Activated naive CD8-positive, alpha-beta T cell treated with anti-CD3 and anti-CD28 coated beads, Interleukin-2, amount 50 U/mL, for 16 hours (primary cell): ENCODE results near the gene SH3TC1.

Source experiments
- DNase-seq: peaks from one replicate; pipeline ENCODE4 v3.0.0-alpha.2; 2020; ENCODE audit warnings: low read depth, low spot score

The SH3TC1 gene

GRCh38 chr4:8198206-8198905 is 734 bp upstream of the SH3TC1 start:
- DNase-seq, result no peak

DNA sequence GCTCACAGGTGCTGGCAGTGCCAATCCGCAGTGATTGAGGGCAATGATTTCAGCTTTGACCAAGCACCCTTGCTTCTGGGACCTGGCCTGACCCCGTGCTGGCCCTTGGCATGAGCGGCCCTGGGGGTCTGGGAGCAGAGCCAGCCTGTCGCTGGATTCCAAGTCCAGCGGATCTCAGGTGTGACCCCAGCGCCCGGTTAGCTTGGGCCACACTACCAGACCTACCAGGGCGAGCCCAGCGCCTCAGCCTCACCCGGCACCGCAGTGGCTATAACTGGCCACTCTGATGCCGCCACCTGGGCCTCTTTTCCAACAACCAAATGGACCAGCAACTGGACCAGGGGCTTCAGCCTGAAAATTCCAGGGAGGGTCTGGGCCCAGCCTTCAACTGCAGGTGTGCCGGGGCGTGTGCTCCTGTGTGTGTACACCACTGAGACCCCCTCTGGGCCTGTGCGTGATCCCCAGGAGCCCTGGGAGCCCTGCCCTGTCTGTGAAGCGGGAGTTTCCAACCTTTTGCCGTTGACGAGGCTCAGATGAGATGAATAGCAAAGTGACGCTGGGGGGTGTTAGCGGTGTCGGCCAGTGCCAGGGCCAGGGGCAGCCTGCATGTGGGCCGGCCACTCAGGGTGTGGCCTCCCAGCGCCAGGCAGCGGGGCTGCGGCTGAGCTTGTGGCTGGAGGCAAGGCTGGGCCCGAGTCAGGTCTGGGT is 658 bp downstream of the SH3TC1 start:
- no peak for DNase-seq

DNA sequence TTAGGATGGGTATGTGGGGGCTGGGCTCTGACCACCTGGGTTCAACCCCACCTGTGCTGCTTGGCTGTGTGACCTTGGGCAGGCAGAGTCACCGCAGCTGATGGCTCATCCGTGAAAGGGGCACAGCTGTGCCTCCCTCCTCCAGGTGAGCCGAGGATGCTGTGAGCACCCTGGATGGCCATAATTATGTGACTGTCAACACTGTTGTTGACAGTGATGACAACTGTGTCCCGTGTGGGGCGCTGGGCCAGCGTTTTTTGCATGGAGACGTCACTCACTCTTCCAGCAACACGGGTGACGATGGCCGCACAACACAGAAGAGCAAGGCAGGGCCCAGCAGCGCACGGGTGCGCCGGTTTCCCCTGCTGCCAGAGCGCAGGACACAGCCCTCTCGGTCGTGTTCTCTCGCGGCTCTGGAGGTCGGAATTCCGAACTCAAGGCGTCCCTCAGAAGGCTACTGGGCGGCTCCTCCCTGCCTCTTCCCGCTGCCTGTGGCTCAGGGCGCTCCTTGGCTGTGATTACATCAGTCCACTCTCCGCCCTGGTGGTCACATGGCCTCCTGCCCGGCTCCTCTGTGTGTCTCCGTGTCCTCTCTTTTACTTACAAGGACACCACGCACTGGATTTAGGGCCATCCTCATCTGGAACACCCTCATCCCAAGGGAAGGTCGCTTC is 1.3 kb downstream of the SH3TC1 start:
- DNase-seq, result no peak

GRCh38 chr4:8201321-8201781 is 2.3 kb downstream of the SH3TC1 start:
- peak; percentile 8 for DNase-seq

- DNase-seq, result no peak
Measured at GRCh38 chr4:8202108-8203051, 3.3 kb downstream of the SH3TC1 start.

DNA sequence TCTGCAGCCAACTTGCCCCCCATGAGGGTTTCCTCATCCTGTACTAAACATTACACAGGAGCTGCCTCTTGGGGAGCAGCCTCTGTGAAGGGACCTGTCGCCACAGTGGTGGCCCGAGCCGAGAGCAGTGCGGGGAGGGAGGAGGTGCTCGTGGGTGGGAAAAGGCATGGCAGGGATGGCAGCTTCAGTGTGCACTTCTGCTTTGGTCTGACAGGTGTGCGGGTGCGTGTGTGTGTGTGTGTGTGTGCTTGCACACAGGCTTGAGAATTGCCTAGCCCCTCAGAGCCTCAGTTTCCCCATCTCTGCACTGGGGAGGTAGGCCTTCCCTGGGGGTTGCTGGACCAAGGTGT is 3.9 kb downstream of the SH3TC1 start:
- no peak for DNase-seq

GRCh38 chr4:8203817-8204216 is 4.7 kb downstream of the SH3TC1 start:
- no peak for DNase-seq

- no peak for DNase-seq
Measured at GRCh38 chr4:8204576-8205227, 5.6 kb downstream of the SH3TC1 start.

- no peak for DNase-seq
Measured at GRCh38 chr4:8205241-8205707, 6.2 kb downstream of the SH3TC1 start.

DNA sequence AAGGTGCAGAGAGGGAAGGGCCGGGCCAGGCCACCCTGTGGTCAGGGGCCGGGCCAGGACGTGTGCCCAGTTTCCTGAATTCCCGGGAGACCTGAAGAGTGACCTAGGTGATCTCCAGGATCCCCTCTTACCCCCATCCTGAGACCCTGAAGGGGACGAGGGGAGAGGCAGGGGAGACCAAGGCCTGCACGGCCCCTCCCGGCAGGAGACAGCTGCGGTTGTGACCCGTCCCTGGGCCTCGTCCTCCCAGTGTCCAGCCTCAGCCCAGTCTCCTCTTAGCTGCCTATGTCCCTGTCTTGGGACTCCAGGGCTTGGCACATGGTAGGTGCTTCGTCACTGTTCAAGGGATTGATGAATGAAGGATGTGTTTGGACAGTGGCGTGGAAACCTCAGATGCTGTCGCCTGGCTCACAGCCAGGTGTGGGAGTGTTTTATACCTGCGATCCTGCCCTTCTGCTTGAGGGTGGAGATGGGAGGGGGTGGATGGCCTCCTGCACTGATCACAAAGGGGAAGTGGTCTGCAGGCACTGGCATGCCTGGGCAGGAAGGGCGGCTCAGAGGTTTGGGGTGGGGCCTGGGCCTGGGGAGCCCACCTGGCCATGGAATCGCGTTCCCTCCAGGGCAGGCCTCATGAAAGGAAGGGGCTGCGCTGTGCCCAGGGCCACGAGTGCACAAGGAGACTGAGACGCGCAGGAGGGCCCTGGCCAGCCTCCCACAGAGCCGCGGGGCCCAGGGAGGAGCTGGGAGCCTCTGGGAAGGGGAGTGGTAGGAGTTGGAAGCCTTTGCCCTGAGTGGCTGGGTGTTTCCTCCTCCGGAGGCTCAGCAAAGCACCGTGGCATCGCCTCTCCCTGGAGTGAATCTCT is 6.9 kb downstream of the SH3TC1 start:
- DNase-seq, result no peak

DNA sequence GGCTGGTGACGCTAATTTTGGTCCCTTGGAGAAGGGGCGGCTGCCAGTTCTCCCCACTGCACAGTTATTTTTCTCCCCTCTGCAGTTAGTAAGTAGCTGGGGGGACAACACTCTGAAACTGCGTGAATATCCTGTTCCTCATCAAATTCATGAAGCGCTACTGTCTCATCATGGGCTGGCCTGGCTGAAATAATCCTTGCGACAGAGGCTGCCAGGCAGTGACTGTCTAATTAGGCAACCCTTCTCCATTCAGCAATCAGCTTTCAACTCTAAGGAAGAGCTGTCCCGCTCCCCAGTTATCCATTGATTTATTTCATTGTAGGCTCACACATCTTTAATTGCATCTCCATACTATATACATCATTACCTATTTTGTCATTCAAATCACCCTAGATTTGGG is 8.2 kb downstream of the SH3TC1 start:
- DNase-seq, result no peak

DNA sequence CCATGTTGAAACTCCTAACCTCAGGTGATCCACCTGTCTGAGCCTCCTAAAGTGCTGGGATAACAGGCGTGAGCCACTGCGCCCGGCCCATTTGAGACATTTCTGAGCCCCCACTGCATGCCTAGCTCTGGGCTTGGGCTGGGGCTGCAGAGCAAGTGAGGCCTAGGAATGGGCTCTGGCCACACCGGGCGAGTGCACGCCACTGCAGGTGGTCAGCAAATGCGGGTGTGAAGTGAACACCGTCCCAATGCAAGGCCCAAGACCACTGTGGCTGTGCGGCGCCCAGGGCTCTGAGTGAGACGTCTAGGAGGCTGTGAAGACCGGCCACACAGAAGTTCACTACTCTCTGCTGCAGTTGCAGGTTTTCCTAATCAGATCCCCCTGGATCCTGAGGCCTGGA is 9.5 kb downstream of the SH3TC1 start:
- no peak for DNase-seq

GRCh38 chr4:8209181-8209874 is 10.2 kb downstream of the SH3TC1 start:
- no peak for DNase-seq

DNA sequence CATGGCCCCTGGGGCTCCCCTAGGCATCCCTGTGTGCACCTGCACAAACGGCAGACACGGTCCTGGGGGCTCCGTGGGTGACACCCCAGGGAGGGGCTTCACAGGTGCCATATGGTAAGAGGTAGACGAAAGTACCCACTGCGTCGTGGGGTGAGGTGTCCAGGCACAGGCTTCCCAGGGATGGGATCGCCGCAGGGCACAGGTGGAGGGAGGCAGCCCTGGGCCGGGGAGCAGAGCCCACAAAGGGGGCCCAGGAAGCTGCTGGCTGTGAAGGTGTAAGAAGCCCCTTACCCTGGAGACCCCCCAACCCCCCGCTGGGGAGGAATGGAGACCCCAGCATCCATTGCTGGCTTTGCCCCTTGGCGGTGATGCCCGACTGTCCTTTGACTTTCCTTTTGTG is 10.9 kb downstream of the SH3TC1 start:
- no peak for DNase-seq

DNA sequence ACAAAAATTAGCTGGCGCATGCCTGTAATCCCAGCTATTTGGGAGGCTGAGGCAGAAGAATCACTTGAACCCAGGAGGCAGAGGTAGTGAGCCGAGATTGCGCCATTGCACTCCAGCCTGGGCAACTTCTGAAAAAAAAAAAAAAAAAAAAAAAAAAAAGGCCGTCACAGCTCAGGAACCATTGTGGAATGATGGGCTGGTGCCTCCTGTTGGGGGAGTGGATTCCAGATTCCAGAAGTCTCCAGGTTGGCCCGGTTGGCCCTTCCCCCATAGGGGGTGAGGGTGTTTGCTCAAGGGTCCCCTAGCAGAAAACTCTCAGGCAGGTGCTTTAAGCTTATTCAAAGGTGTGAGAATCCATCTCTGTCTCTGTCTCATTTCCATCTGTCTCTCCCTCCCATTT is 11.5 kb downstream of the SH3TC1 start:
- no peak for DNase-seq

DNA sequence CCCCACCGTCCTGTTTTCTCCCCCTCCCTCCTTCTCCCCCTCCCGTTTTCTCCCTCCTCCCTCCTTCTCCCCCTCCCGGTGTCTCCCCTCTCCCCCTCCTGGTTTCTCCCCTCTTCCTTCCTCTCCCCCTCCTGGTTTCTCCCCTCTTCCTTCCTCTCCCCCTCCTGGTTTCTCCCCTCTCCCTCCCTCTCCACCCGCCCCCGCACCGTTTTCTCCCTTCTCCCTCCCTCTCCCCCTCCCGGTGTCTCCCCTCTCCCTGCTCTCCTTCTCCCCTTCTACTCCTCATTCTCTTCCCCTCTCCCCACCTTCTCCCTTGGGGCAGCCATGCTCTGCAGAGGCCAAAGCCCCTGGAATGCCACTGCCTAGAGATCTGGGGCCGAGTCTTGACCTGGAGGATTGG is 12.2 kb downstream of the SH3TC1 start:
- no peak for DNase-seq

- no peak for DNase-seq
Measured at GRCh38 chr4:8211737-8212581, 12.9 kb downstream of the SH3TC1 start.

DNA sequence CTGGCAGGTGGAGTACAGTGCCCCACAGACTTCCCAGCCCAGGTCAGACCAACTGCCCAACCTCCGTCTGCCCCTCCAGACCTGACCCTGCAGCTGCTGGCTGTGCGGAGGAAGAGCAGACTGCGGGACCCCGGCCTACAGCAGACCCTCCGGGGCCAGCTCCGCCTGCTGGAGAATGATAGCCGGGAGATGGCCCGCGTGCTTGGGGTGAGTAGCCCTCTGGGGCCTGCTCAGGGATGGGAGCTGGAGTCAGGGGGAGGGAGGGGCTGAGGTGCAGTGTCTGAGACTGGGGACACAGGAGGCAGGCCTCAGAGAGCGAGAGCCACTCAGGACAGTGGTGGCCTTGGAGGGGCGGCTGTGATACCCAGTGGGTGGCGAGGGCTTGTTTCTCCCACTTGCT is 13.5 kb downstream of the SH3TC1 start:
- DNase-seq, result no peak

DNA sequence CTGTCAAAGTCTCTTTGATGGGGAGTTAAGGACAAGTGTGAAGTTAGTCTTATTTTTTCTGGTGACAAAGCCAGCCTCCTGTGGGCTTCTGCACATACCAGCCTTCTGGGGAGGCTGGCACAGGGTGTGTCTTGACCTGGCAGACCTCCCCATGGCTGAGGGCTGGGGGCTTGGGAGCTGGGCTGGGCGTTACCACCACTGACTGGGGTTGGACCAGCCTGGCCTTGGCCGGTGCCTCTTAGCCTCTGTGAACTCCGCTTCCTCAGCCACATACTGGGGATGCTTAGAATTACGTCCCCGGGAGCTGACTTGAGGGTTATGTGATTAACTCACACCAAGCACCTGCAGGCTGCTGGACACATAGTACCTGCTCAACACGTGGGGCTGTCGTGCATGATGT is 14.0 kb downstream of the SH3TC1 start:
- no peak for DNase-seq
